Stimulated activated CD4-positive, alpha-beta T cell treated with anti-CD3 and anti-CD28 coated beads, Interleukin-2, amount 100 ng/mL, for 24 hours (primary cell): Measurements from ENCODE around the gene HYOU1.
A peak's percentile ranks its signal among the peaks of the same experiment; 100 is the strongest.
"Not testable (repeated sequence)": the region's sequence is repeated elsewhere in the genome, so short reads cannot be mapped to it uniquely, and the experiment has no call there.

Source experiments
- DNase-seq, 2 donors: peaks; one replicate each; pipeline ENCODE4 v3.0.0-alpha.2; 2020

Gene HYOU1

GRCh38 chr11:119057000-119057769, at the start of gene HYOU1:
Gene HYOU1 (minus strand): TSS chr11:119057205. CDS start chr11:119056160, 1,045 bp downstream.
- peak; percentile 99 for DNase-seq

- no peak for DNase-seq
These were observed 46.8 kb upstream of the HYOU1 start for GRCh38 chr11:119103793-119104192.

GRCh38 chr11:119103161-119103664, 46.2 kb upstream of the HYOU1 start:
- not testable (repeated sequence) for DNase-seq

GRCh38 chr11:119101759-119102423, 44.9 kb upstream of the HYOU1 start, which contains the start of gene DPAGT1:
Gene DPAGT1 (minus strand): TSS chr11:119101853. CDS start chr11:119101655, 198 bp downstream.
- peak; percentile 87 to 89 for DNase-seq

- peak in 1 of 2 donors; percentile 43 for DNase-seq
These were observed 44.2 kb upstream of the HYOU1 start for GRCh38 chr11:119100994-119101758.

- no peak for DNase-seq
These were observed 43.4 kb upstream of the HYOU1 start for GRCh38 chr11:119100246-119100970.

GRCh38 chr11:119099711-119100110, 42.7 kb upstream of the HYOU1 start:
- no peak for DNase-seq

- DNase-seq, result peak; percentile 99
These were observed 38.3 kb upstream of the HYOU1 start for GRCh38 chr11:119095066-119095880.

GRCh38 chr11:119094816-119095065, 37.7 kb upstream of the HYOU1 start:
- DNase-seq, result peak in 1 of 2 donors; percentile 61

- DNase-seq, result peak; percentile 53 to 57
These were observed 37.2 kb upstream of the HYOU1 start for GRCh38 chr11:119093942-119094815.

- peak in 1 of 2 donors; percentile 24 for DNase-seq
These were observed 36.2 kb upstream of the HYOU1 start for GRCh38 chr11:119092880-119093842.

- DNase-seq, result peak in 1 of 2 donors; percentile 21
These were observed 35.2 kb upstream of the HYOU1 start for GRCh38 chr11:119091966-119092879.

- DNase-seq, result no peak
These were observed 34.2 kb upstream of the HYOU1 start for GRCh38 chr11:119091178-119091577.

- DNase-seq, result no peak
These were observed 32.3 kb upstream of the HYOU1 start for GRCh38 chr11:119089319-119089718.

GRCh38 chr11:119088406-119088805, 31.4 kb upstream of the HYOU1 start:
- no peak for DNase-seq

GRCh38 chr11:119087747-119088241, 30.8 kb upstream of the HYOU1 start:
- DNase-seq, result no peak

- DNase-seq, result no peak
These were observed 30.1 kb upstream of the HYOU1 start for GRCh38 chr11:119087123-119087522.

GRCh38 chr11:119085437-119085847, 28.4 kb upstream of the HYOU1 start:
- peak; percentile 46 to 50 for DNase-seq
